ENCODE data around the gene NPIPB9. TPM values are rescaled to one million over a fixed set of nuclear protein-coding genes. Genes with fewer than 3 reads are reported as not detected.
"Not testable (repeated sequence)": the region's sequence is repeated elsewhere in the genome, so short reads cannot be mapped to it uniquely, and the experiment has no call there.

The NPIPB9 gene
- 1 to 10 TPM in 1 of 2 experiments, under 1 TPM in 1; 0.67 to 2.3 TPM for total RNA-seq

DNA sequence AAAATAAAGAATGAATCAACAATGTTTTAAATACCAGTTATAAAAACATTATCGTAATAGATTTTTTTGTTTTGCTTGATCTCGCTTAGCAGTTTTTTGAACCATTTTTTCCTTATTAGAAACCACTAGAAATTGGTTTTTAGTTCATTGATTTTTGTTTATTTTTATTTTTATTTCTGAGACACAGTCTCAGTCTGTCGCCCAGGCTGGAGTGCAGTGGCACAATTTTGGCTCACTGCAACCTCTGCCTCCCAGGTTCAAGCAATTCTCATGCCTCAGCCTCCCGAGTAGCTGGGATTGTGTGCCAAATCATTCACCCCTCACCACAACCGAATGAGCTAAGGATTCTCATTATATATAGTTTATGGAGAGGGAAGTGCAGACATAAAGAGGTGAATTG, at the start of gene NPIPB9:
Gene NPIPB9, plus strand, starts transcription at position 301 of the 400 bp plus-strand sequence.
- POLR2A ChIA-PET, CTCF ChIA-PET: not testable (repeated sequence)

- CTCF ChIA-PET, POLR2A ChIA-PET: not testable (repeated sequence)
These were observed 47.3 kb upstream of the NPIPB9 start for GRCh38 chr16:28704246-28704645.

- POLR2A ChIA-PET, CTCF ChIA-PET: not testable (repeated sequence)
These were observed 40.1 kb upstream of the NPIPB9 start, which contains the start of gene EIF3C for GRCh38 chr16:28711220-28712083. EIF3C (plus strand) TSS chr16:28711464; CDS start chr16:28711687, 223 bp downstream.

DNA sequence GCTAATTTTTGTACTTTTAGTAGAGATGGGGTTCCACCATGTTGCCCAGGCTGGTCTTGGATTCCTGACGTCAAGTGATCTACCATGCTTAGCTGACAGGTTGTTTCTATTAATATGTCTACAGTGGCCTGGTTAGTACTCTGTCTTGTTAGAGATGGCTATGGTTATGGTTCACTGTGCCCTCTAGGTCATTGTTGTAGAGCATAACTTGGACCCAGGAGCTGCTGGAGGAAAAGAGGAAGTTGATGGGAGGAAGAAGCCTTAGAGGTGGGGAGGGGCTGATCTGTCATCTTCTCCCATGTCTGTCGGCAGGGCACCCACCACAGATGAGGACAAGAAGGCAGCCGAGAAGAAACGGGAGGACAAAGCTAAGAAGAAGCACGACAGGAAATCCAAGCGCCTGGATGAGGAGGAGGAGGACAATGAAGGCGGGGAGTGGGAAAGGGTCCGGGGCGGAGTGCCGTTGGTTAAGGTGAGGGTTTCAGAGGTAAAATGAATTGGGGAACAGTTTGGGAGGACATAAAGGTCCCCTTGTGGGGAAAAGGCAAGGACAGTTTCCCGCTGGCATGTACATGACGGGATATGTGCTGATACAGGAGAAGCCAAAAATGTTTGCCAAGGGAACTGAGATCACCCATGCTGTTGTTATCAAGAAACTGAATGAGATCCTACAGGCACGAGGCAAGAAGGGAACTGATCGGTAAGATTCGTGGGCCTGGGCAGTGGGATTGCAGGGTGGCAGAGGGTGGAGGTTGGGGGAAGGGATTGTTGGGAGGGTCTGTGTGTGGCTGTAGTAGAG, 28.5 kb upstream of the NPIPB9 start:
- POLR2A ChIA-PET: not testable (repeated sequence)

GRCh38 chr16:28731253-28731652, 20.3 kb upstream of the NPIPB9 start:
- CTCF ChIA-PET, POLR2A ChIA-PET: not testable (repeated sequence)

More for the DNA sequence above, 28.5 kb upstream of the NPIPB9 start:
- CTCF ChIA-PET: not testable (repeated sequence)

- POLR2A ChIA-PET, CTCF ChIA-PET: not testable (repeated sequence)
These were observed 19.0 kb upstream of the NPIPB9 start for GRCh38 chr16:28732455-28733124.

DNA sequence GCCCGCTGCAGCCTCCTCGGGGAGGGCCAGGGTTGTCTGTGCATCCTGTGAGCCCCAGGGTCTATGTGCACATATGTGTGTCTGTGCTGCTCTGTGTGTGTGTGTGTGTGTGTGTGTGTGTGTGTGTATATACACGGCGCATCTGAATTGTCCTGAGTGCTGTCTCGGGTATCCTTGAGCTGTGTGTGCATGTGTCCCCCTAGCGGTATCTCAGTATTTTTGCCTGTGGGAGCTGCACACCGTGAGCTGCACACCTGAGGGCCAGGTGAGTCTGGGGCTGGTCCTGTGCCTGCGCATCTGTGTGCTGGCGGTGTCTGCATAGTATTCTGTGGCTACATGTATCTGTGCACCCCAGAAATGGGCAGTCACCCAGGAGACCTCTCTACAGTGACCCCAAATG, 11.8 kb upstream of the NPIPB9 start:
- POLR2A ChIA-PET, CTCF ChIA-PET: not testable (repeated sequence)

- POLR2A ChIA-PET, CTCF ChIA-PET: not testable (repeated sequence)
These were observed 11.0 kb upstream of the NPIPB9 start for GRCh38 chr16:28740631-28741030.

- CTCF ChIA-PET, POLR2A ChIA-PET: not testable (repeated sequence)
These were observed 10.3 kb upstream of the NPIPB9 start for GRCh38 chr16:28741295-28741694.

GRCh38 chr16:28746618-28747350, 4.8 kb upstream of the NPIPB9 start:
- POLR2A ChIA-PET, CTCF ChIA-PET: not testable (repeated sequence)

DNA sequence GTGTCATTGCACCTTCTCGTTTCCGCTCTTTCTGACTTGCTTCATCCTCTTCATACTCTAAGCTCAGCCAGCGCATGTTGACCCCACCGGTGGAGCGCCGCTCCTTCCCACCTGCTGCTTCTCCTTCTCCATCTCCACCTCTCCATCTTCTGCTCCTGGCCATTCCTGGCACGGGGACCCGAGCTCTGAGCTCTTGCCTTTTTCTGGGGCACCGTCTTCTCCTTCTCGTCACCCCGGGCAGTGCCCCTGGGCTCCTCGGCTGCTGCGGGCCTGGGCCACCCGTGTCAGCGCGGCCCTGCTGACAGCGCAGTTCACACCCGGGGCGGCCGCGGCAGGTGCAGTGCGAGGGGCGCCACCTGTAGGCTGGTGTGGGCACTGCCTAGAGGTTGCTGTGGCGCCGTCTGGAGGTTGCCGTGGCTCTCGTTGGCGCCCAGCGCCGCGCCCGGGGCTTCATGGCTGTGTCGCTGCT, 1.6 kb upstream of the NPIPB9 start:
- POLR2A ChIA-PET, CTCF ChIA-PET: not testable (repeated sequence)

DNA sequence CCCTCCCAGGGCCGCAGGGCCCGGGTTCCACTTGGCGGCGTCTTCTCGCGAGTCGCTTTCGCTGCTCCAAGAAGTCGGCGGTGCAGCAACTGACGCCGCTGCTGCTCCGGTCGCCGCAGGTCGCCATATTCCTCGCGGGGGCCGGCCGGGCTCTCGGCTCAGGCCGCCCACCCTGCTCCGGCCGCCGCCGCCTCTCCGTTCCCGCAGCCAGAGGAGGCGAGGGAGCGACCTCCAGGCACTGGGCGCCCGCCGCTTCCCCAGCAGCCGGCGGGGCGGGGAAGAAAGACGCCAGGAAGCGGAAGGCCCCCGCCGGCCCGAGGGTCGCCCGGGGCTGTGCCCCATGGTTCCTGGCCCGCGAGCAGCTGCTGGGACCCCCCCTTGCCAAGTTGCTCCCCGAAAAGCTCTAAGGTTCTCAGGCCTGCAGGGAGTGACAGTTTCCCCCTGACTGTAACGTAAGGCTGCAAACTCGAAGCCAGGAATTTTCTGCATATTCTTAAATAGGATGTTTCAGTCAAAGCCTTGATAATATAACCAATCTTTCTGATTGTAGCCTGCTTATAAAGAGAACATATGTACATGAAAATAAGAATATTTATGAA, 1.0 kb upstream of the NPIPB9 start:
- POLR2A ChIA-PET: not testable (repeated sequence)

GRCh38 chr16:28781697-28782096, 30.1 kb downstream of the NPIPB9 start:
- POLR2A ChIA-PET, CTCF ChIA-PET: not testable (repeated sequence)

More for the DNA sequence above, 1.0 kb upstream of the NPIPB9 start:
- CTCF ChIA-PET: not testable (repeated sequence)

- POLR2A ChIA-PET, CTCF ChIA-PET: not testable (repeated sequence)
These were observed 30.8 kb downstream of the NPIPB9 start for GRCh38 chr16:28782357-28782756.

DNA sequence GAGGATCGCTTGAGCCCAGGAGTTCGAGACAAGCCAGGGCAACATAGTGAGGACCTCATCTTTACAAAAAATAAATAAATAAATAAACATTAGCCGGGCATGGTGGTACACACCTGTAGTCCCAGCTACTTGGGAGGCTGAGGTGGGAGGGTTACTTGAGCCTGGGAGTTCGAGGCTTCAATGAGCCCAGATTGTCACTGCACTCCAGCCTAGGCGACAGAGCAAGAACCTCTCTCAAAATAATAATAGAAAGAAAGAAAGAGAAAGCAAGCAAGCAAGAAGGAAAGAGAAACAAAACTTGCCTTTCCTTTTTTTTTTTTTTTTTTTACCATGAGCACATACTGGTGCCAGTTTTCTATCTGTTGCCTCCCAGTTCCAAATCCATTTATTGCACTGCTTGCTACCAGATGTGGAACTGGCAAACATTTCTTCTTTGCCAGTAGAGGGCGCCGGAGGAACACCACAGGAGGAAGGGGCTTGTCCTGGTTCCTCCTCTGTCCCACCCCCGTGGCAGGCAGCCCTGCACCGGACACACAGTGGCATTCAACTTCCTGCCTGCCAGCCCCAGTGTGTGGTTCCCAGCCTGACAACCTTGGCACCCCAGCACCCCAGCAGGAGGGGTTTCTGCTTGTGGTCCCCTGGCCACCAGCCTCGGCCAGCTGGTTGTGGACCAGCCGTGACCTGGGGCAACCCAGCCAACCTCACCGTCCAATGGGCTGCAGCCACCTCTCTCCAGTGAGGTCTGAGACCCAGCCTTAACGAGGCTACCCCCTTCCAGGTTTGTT, 50.8 kb downstream of the NPIPB9 start:
- POLR2A ChIA-PET, CTCF ChIA-PET: not testable (repeated sequence)

DNA sequence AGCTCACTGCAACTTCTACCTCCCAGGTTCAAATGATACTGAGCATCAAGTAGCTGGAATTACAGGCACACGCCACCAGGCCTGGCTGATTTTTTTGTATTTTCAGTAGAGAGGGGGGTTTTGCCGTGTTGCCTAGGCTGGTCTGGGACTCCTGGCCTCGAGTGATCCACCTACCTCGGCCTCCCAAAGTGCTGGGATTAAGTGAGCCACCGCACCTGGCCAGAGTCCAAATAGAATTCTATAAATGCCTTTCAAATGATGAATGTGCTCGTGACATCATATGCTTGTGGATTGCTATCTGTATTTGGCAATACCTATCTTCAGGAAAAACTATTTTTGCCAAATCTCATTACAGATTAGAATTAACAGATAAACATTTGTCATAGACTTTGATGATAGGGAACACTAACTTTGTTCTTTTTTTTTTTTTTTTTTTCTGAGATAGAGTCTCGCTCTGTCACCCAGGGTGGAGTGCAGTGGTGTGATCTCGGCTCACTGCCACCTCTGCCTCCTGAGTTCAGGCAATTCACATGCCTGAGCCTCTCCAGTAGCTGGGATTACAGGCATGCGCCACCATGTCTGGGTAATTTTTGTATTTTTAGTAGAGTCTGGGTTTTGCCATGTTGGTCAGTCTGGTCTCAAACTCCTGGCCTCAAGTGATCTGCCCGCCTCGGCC, 56.0 kb downstream of the NPIPB9 start:
- POLR2A ChIA-PET, CTCF ChIA-PET: not testable (repeated sequence)

DNA sequence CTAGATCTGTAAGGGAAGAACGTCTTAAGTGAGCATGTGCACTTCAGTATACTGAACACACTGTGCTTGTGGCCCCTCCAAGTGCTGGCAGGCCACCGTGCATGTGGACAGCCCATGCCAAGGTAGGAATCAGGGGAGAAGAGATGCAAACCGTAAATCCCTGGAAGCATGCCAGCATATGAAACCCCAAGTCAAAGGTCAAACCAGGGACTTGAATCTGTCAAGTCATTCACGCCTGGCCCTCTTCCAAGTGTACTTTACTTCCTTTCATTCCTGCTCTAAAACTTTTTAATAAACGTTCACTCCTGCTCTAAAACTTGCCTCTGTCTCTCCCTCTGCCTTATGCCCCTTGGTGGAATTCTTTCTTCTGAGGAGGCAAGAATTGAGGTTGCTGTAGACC, 68.4 kb downstream of the NPIPB9 start:
- ChIA-PET CTCF (interaction anchor here (0.6 to 1.0 kb wide), 3 partner anchors 27 to 125 kb away, joined by 3 to 5 read pairs (median 3); no protein-coding TSS in a partner anchor), POLR2A (no interaction called here)

DNA sequence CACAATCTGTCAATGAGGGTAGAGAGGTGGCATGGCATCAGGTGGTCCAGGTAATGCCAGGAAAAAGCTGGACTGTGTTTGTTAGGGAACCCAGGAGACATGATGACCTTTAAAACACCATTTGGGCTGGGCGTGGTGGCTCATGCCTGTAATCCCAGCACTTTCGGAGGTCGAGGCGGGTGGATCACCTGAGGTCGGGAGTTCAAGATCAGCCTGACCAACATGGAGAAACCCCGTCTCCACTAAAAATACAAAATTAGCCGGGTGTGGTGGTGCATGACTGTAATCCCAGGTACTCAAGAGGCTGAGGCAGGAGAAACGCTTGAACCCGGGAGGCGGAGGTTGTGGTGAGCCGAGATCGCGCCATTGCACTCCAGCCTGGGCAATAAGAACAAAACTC, 69.0 kb downstream of the NPIPB9 start:
- CTCF ChIA-PET: interaction anchor here (0.7 to 1.0 kb wide), 2 partner anchors 50 to 125 kb away, joined by 3 to 5 read pairs; no protein-coding TSS in a partner anchor
- POLR2A ChIA-PET: interaction anchor here (4.6 kb wide), 1 partner anchor 26 kb away, joined by 34 read pairs; the partner anchor contains the start of gene TUFM
